GM18505 (cell line): ENCODE results near the gene DCUN1D4.

ENCODE experiments used
- ATAC-seq: cut with Tn5 transposase; IDR thresholded peaks from one replicate; pipeline ENCODE4 v1.9.1; 2021; ENCODE audit not compliant: unreplicated experiment
- POLR2A ChIP-seq: IDR thresholded peaks from 4 replicates; pipeline ENCODE4 v1.6.1; 2011; ENCODE audit warnings: borderline replicate concordance; ENCODE audit not compliant: insufficient read depth, insufficient read length; ENCODE audit errors: extremely low read depth

DCUN1D4 gene

GRCh38 chr4:51842554-51843308, at the start of gene DCUN1D4:
TSS of gene DCUN1D4 (plus strand) at chr4:51843153. CDS start at chr4:51843243, 90 bp downstream.
- TF ChIP-seq POLR2A: peak; percentile 59

GRCh38 chr4:51820443-51821234, 22.3 kb upstream of the DCUN1D4 start:
- no peak for TF ChIP-seq POLR2A
- no peak for ATAC-seq

More at GRCh38 chr4:51842554-51843308, at the start of gene DCUN1D4:
- peak; percentile 93 for ATAC-seq

GRCh38 chr4:51825341-51825740, 17.6 kb upstream of the DCUN1D4 start:
- no peak for TF ChIP-seq POLR2A
- no peak for ATAC-seq

GRCh38 chr4:51830156-51830720, 12.7 kb upstream of the DCUN1D4 start:
- no peak for TF ChIP-seq POLR2A
- ATAC-seq: no peak

DNA sequence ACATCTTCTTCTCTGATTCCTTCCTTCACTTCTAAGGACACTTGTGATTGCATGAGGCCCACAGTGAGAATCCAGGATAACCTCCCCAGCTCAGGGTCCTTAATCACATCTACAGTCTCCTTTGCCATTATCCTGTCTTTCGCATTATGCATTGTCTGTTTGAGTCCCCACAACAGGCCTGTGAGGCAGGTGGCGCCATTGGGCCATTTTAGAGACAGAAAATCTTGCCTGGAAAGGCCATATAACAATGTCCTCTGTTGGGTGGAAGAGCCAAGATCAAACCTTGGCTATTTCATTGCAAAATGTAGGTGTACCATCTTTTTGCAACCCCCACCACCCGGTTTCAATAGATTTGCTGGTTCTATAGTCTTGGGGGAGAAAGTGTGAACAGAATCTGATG, 11.8 kb upstream of the DCUN1D4 start:
- peak; percentile 77 for ATAC-seq
- no peak for TF ChIP-seq POLR2A

DNA sequence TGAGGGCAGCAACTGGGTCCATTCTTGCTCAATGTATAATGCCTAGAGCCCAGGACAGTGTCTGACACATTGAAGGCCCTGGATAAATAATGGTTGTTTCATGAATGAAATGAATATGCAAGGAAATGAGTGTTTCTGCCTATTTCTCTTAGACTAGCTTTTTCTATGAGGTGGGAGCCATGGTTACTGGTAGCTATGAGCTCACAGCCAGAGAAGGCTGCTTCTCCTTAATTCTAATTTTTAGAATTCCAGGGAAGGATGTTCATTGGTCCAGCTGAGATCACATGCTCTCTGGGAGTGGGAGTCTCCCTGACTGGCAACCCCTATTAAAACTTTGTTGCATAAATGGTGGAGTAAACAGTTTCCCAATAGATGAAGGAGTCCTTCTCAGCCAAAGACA, 9.7 kb upstream of the DCUN1D4 start:
- no peak for ATAC-seq

GRCh38 chr4:51835079-51835478, 7.9 kb upstream of the DCUN1D4 start:
- no peak for TF ChIP-seq POLR2A
- ATAC-seq: no peak

More for the DNA sequence above, 9.7 kb upstream of the DCUN1D4 start:
- TF ChIP-seq POLR2A: no peak

GRCh38 chr4:51835855-51836254, 7.1 kb upstream of the DCUN1D4 start:
- ATAC-seq: no peak
- no peak for TF ChIP-seq POLR2A

GRCh38 chr4:51836549-51836948, 6.4 kb upstream of the DCUN1D4 start:
- TF ChIP-seq POLR2A: no peak

GRCh38 chr4:51840781-51841180, 2.2 kb upstream of the DCUN1D4 start:
- no peak for ATAC-seq
- TF ChIP-seq POLR2A: no peak

More at GRCh38 chr4:51836549-51836948, 6.4 kb upstream of the DCUN1D4 start:
- ATAC-seq: no peak

GRCh38 chr4:51842167-51842553, 793 bp upstream of the DCUN1D4 start:
- TF ChIP-seq POLR2A: no peak
- ATAC-seq: no peak

DNA sequence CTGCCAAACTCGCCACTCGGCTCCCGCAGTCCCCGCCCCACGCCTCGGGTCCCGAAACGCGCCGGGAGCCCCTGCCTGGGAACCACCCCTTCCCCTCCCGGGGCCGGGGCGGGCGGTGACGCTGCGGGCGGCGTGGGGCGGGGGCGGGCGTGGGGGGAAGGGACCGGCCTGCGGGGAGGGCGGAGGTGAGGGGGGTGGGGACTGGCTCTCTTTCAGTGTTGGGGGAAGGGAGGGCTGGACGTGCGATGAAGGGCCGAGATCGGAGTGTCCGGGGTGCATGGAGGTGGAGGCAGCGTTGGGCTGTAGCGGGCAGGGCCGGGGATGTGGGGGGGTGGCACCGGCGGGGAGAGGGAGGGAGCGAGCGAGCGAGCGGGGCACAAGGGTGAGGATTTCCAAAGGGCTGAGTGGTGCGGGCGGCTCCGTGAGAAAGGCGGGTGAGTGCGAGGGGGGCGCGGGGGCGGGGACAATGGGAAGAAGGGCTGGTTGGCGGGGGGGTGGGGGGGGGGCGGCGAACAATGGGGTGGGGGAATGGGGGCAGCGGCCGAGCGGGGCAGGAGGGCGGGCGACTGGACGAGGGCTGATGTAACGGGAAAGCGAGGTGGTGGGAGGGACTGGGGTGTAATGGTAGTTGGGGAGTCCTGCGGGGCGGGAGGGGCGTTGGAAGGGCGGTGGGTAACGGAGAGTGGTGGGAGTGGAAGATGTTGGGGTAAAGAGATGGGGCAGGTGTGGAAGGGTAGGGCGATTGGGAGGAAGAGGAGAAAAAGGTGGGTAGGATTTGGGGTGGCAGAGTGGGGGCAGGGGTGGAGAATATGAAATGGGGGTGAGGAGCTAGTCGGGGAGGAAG, 578 bp downstream of the DCUN1D4 start:
- ATAC-seq: peak; percentile 28
- TF ChIP-seq POLR2A: no peak

GRCh38 chr4:51844153-51845054, 1.5 kb downstream of the DCUN1D4 start:
- ATAC-seq: peak; percentile 41
- TF ChIP-seq POLR2A: peak; percentile 46

- no peak for TF ChIP-seq POLR2A
- no peak for ATAC-seq
Observed at GRCh38 chr4:51845055-51845426, 2.1 kb downstream of the DCUN1D4 start.
